GM12891 (cell line): ENCODE results near the gene FBL.

Experiments
- POLR2A ChIP-seq: IDR thresholded peaks from 2 replicates; pipeline ENCODE4 v1.6.1; 2011; ENCODE audit warnings: low read depth, low read length, control low read depth
- POLR2AphosphoS5 ChIP-seq: IDR thresholded peaks from 2 replicates; pipeline ENCODE4 v1.6.1; 2011; ENCODE audit warnings: low read depth, low read length, control low read depth
- SPI1 ChIP-seq: IDR thresholded peaks from 2 replicates; pipeline ENCODE4 v1.6.1; 2011; ENCODE audit warnings: low read depth, low read length, control low read depth
- TAF1 ChIP-seq: IDR thresholded peaks from 2 replicates; pipeline ENCODE4 v1.6.1; 2011; ENCODE audit warnings: low read depth, low read length, control low read depth

GRCh38 chr19:39820696-39821095 is 25.5 kb downstream of the FBL start:
- TF ChIP-seq POLR2A (no peak), SPI1 (no peak), POLR2AphosphoS5 (no peak), TAF1 (no peak)
